A673 (cell line): ENCODE data around the gene STPG4. TPM values are rescaled to one million over a fixed set of nuclear protein-coding genes. Genes with fewer than 3 reads are reported as not detected.

Experiments
- BruUV-seq: library from RNA; stranded (reverse); fragments of 400-500 nt; replicated peaks from 2 replicates; lab custom pipeline; 2021; lab: Mats Ljungman, UMichigan
- CTCF ChIA-PET: fragments of 300-600 bp; sonication (Branson Sonifier 250); formaldehyde crosslinking; loops from one replicate; lab custom pipeline; 2022; ENCODE audit warnings: antibody characterized with exemption; lab: Charles Lee
- POLR2A ChIA-PET: fragments of 300-600 bp; sonication (Branson Sonifier 250); formaldehyde crosslinking; loops from one replicate; lab custom pipeline; 2022; ENCODE audit warnings: antibody characterized with exemption; ENCODE audit not compliant: low non-redundant PET; lab: Charles Lee
- DNase-seq: peaks from one replicate; pipeline ENCODE4 v3.0.0-alpha.2; 2015; ENCODE audit warnings: low spot score
- H3K27ac ChIP-seq: fragments of 200-600 bp; sonication (generic); 2 replicates; pipeline ENCODE4 v1.5.1; 2016; ENCODE audit warnings: mixed run types, low read depth, mild to moderate bottlenecking, mixed read lengths, antibody characterized with exemption, low read length; ENCODE audit not compliant: poor library complexity, severe bottlenecking
- H3K27me3 ChIP-seq: fragments of 200-600 bp; sonication (generic); replicated peaks from 2 replicates; pipeline ENCODE4 v1.6.1; 2017; ENCODE audit warnings: mixed run types, low read depth, mild to moderate bottlenecking, mixed read lengths, antibody characterized with exemption, low read length; ENCODE audit not compliant: insufficient read depth, poor library complexity
- H3K36me3 ChIP-seq: fragments of 200-600 bp; sonication (generic); 2 replicates; pipeline ENCODE4 v1.6.1; 2016; ENCODE audit warnings: mixed run types, mild to moderate bottlenecking, mixed read lengths, antibody characterized with exemption, low read length; ENCODE audit not compliant: insufficient read depth, poor library complexity, severe bottlenecking
- H3K4me1 ChIP-seq: fragments of 200-600 bp; sonication (generic); 2 replicates; pipeline ENCODE4 v1.6.1; 2017; ENCODE audit warnings: mixed run types, mild to moderate bottlenecking, mixed read lengths, antibody characterized with exemption, low read length; ENCODE audit not compliant: insufficient read depth, poor library complexity, severe bottlenecking
- H3K4me3 ChIP-seq: fragments of 200-600 bp; sonication (generic); 2 replicates; pipeline ENCODE4 v1.5.1; 2016; ENCODE audit warnings: low read depth, mixed run types, mild to moderate bottlenecking, mixed read lengths, low read length; ENCODE audit not compliant: poor library complexity, severe bottlenecking
- H3K9me3 ChIP-seq: fragments of 200-600 bp; sonication (generic); 2 replicates; pipeline ENCODE4 v1.6.1; 2016; ENCODE audit warnings: mixed run types, low read depth, mild to moderate bottlenecking, mixed read lengths, antibody characterized with exemption, low read length; ENCODE audit not compliant: poor library complexity, severe bottlenecking
- EZH2 ChIP-seq: fragments of 200-600 bp; sonication (generic); IDR thresholded peaks from 2 replicates; pipeline ENCODE4 v1.6.1; 2017; ENCODE audit warnings: borderline replicate concordance, low read depth, mild to moderate bottlenecking, mixed read lengths, antibody characterized with exemption, low read length; ENCODE audit not compliant: poor library complexity, severe bottlenecking
- intact Hi-C: fragments of 100-400 bp; cut with micrococcal nuclease; formaldehyde crosslinking; loops from one replicate; pipeline ENCODE4 v1.10.0; 2022; ENCODE audit not compliant: unreplicated experiment
- total RNA-seq: library from RNA; stranded (reverse); gene quantifications from 2 replicates; pipeline ENCODE4 v1.2.3, GENCODE V29; 2021
- TF ChIP-seq, protein P1 (sequence below): fragments of 300-800, 200-600 bp; sonication (generic); conservative IDR thresholded peaks from 2 replicates; pipeline ENCODE4 v1.5.1; 2017; ENCODE audit warnings: low read depth, mild to moderate bottlenecking, antibody characterized with exemption, low read length, moderate library complexity, mixed read lengths

Gene STPG4
- total RNA-seq, 1 experiment from 2014 or later: 0.75 TPM

DNA sequence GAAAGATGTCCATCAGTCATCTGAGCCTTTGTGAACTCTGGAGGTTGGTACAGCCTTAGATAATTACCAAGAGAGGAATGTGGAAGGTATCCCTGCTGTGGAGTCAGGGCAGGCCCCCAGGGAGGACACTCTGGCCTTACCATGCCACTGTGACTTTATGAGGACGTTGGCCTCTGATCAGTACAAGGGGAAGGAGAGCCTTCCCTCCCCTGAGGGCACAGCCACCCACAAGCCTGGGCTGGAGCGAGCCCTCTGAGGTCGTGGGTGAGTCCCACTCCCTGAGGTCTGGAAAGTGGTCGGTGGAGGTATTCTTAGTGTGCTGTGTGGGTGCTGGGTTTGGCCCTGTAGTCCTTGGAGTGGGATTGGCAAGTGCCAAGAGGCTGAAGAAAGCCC is 91.6 kb downstream of the STPG4 start:
- Histone ChIP-seq H3K27me3 (no peaks in the 10 kb centered on the region), H3K4me3 (no peak overlapping the region), H3K36me3 (no peaks in the 10 kb centered on the region), H3K27ac (no peak overlapping the region), H3K9me3 (no peaks in the 10 kb centered on the region), H3K4me1 (peaks cover 10% of the 10 kb centered on the region)
- ChIA-PET CTCF (no interaction called here), POLR2A (no interaction called here)
- TF ChIP-seq, protein P1, sequence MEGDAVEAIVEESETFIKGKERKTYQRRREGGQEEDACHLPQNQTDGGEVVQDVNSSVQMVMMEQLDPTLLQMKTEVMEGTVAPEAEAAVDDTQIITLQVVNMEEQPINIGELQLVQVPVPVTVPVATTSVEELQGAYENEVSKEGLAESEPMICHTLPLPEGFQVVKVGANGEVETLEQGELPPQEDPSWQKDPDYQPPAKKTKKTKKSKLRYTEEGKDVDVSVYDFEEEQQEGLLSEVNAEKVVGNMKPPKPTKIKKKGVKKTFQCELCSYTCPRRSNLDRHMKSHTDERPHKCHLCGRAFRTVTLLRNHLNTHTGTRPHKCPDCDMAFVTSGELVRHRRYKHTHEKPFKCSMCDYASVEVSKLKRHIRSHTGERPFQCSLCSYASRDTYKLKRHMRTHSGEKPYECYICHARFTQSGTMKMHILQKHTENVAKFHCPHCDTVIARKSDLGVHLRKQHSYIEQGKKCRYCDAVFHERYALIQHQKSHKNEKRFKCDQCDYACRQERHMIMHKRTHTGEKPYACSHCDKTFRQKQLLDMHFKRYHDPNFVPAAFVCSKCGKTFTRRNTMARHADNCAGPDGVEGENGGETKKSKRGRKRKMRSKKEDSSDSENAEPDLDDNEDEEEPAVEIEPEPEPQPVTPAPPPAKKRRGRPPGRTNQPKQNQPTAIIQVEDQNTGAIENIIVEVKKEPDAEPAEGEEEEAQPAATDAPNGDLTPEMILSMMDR: no peak
- no peak for TF ChIP-seq EZH2
- no peak for DNase-seq
- intact Hi-C loops: no loop called here
- BruUV-seq: no TSS peak

DNA sequence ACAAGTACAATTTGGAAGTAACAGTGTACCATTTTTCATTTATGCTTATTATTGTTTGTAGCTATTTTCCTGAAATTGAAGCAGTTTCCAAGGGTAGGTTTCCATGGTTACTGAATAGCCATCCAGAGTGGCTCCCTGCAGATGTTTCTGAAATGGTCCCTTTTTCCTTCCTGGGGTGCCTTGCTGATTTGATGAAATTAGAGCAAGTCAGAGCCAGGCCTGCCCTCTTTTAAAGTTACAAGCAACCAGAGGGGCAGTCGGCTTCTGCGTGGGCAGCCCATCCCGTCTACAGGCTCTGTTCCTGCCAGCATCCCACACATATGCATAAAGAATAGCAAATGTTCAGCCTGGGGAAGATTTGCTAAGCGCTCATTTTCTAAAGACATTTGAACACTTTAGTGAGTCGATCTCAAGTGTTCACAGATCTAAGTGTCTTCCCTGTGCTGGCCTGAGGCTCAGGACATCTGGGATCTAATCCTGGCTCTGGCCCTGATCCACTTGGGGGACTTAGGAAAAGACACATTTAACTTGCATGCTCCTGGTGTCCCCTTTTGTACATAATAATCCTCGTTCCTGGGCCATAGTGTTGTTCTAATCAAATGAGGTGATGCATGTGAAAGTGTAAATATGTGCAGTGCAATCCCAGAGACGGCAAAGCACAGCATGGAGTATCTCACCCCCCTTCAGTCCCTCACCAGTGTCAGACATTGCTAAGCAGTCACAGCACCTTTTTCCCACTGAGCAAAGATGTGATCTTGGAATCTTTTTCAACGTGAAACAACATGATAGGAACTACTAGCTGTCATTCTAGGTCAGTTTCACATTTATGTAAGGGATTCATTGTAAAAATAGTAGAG is 92.2 kb downstream of the STPG4 start:
- no peaks in the 10 kb centered on the region for H3K36me3 ChIP-seq
- no peak overlapping the region for H3K27ac ChIP-seq
- intact Hi-C loops: no loop called here
- no peaks in the 10 kb centered on the region for H3K9me3 ChIP-seq
- H3K4me3 ChIP-seq: no peak overlapping the region
- CTCF ChIA-PET: no interaction called here
- POLR2A ChIA-PET: interaction anchor here (0.6 kb wide), 1 partner anchor 104 kb away, joined by 13 read pairs; no protein-coding TSS in a partner anchor
- DNase-seq: no peak
- BruUV-seq: no TSS peak
- no peak for TF ChIP-seq EZH2
- TF ChIP-seq, protein P1: no peak
- H3K4me1 ChIP-seq: peaks cover 16% of the 10 kb centered on the region
- H3K27me3 ChIP-seq: no peaks in the 10 kb centered on the region

DNA sequence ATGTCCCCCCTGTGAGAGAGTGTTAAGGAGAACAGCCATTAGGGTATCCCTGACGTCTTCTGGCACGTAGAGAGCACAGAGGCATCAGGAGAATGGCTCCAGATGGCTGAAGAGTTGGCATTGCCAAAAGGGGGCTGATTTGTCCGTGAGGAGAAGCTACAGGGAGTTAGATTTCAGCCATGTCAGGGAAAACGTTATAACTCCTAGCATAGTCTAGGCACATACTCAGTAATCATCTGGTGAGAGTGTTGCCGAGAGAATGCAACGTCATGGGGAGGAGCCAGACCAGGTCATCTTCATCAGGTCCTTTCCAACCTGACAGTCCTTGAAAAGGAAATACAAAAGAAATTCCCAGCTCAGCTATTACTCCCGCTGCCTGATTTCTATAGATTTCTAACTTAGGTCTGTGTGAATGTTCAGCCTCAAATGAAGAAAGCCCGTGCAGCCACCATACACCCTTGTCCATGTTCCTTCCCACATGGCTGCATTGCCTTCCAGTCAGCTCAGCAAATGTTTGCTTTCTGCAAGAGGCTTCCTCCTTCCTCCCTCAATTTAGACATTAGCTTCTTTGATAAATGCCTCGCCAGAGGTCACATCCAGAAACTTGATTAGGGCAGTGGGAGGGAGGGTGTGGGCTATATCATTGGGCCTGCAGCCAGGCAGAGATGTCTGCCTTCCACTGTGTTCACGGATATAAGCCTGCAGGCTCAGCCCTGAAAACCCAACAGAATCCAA is 93.0 kb downstream of the STPG4 start:
- DNase-seq: no peak
- Histone ChIP-seq H3K27me3 (no peaks in the 10 kb centered on the region), H3K4me1 (peaks cover 24% of the 10 kb centered on the region), H3K27ac (no peak overlapping the region), H3K4me3 (no peak overlapping the region), H3K9me3 (no peaks in the 10 kb centered on the region), H3K36me3 (no peaks in the 10 kb centered on the region)
- BruUV-seq: no TSS peak
- POLR2A ChIA-PET: interaction anchor here (0.6 kb wide), 1 partner anchor 105 kb away, joined by 13 read pairs; no protein-coding TSS in a partner anchor
- TF ChIP-seq, protein P1: no peak
- no peak for TF ChIP-seq EZH2
- CTCF ChIA-PET: no interaction called here
- intact Hi-C loops: no loop called here
